Trophoblast cell (in vitro differentiated cells and primary cell): Measurements from ENCODE around the gene PLXNA2.

Experiments used
- DNase-seq, 2 donors: peaks; one replicate each; pipeline ENCODE4 v3.0.0-alpha.2; 2016
- H2AFZ ChIP-seq: 2 replicates; pipeline ENCODE4 v1.6.1; 2013; ENCODE audit warnings: low read length, moderate library complexity, mild to moderate bottlenecking; ENCODE audit not compliant: insufficient read depth, poor library complexity
- H2AK5ac ChIP-seq: 2 replicates; pipeline ENCODE4 v1.6.1; 2013; ENCODE audit warnings: mild to moderate bottlenecking, low read length
- H2BK120ac ChIP-seq: 2 replicates; pipeline ENCODE4 v1.6.1; 2013; ENCODE audit warnings: low read length, mild to moderate bottlenecking, moderate library complexity; ENCODE audit not compliant: insufficient read depth, poor library complexity
- H2BK12ac ChIP-seq: 2 replicates; pipeline ENCODE4 v1.6.1; 2013; ENCODE audit warnings: mild to moderate bottlenecking, low read length, moderate library complexity
- H2BK5ac ChIP-seq: 2 replicates; pipeline ENCODE4 v1.6.1; 2013; ENCODE audit warnings: low read length, low read depth, moderate library complexity, mild to moderate bottlenecking; ENCODE audit not compliant: poor library complexity
- H3K14ac ChIP-seq: 2 replicates; pipeline ENCODE4 v1.6.1; 2013; ENCODE audit warnings: mild to moderate bottlenecking, low read length
- H3K18ac ChIP-seq: 2 replicates; pipeline ENCODE4 v1.6.1; 2013; ENCODE audit warnings: mild to moderate bottlenecking, low read length
- H3K23ac ChIP-seq: 2 replicates; pipeline ENCODE4 v1.6.1; 2013; ENCODE audit warnings: low read length
- H3K27ac ChIP-seq: 2 replicates; pipeline ENCODE4 v1.5.1; 2013; ENCODE audit warnings: low read depth, mild to moderate bottlenecking, inconsistent platforms, low read length, moderate library complexity
- H3K27me3 ChIP-seq: 2 replicates; pipeline ENCODE4 v1.6.1; 2013; ENCODE audit warnings: inconsistent platforms, mild to moderate bottlenecking, low read length, moderate library complexity; ENCODE audit not compliant: insufficient read depth
- H3K36me3 ChIP-seq, 2 experiments: 1 replicate in 1 of 2; 2 replicates in 1 of 2; pipeline ENCODE4 v1.6.1; 2013; ENCODE audit warnings: low read length in 2 of 2, mild to moderate bottlenecking in 2 of 2, moderate library complexity in 1 of 2; ENCODE audit not compliant: insufficient read depth in 2 of 2, control insufficient read depth in 1 of 2
- H3K4ac ChIP-seq: 2 replicates; pipeline ENCODE4 v1.6.1; 2013; ENCODE audit warnings: low read depth, mild to moderate bottlenecking, low read length, moderate library complexity
- H3K4me1 ChIP-seq, 2 experiments: 1 replicate in 1 of 2; 2 replicates in 1 of 2; pipeline ENCODE4 v1.6.1; 2013; ENCODE audit warnings: low read length in 2 of 2, mild to moderate bottlenecking in 2 of 2, moderate library complexity in 1 of 2; ENCODE audit not compliant: insufficient read depth in 2 of 2, control insufficient read depth in 1 of 2
- H3K4me2 ChIP-seq: 2 replicates; pipeline ENCODE4 v1.6.1; 2013; ENCODE audit warnings: inconsistent platforms, mild to moderate bottlenecking, low read length, moderate library complexity
- H3K4me3 ChIP-seq: 2 replicates; pipeline ENCODE4 v1.5.1; 2013; ENCODE audit warnings: mild to moderate bottlenecking, low read depth, low read length, inconsistent platforms
- H3K79me1 ChIP-seq: one replicate; pipeline ENCODE4 v1.6.1; 2013; ENCODE audit warnings: low read length
- H3K79me2 ChIP-seq: 2 replicates; pipeline ENCODE4 v1.6.1; 2013; ENCODE audit warnings: low read length, mild to moderate bottlenecking; ENCODE audit not compliant: control insufficient read depth, insufficient read depth, poor library complexity
- H3K9ac ChIP-seq: 2 replicates; pipeline ENCODE4 v1.6.1; 2013; ENCODE audit warnings: mild to moderate bottlenecking, low read length
- H3K9me3 ChIP-seq: 2 replicates; pipeline ENCODE4 v1.6.1; 2013; ENCODE audit warnings: low read depth, mild to moderate bottlenecking, control low read depth, inconsistent platforms, low read length; ENCODE audit not compliant: insufficient read depth
- H4K12ac ChIP-seq: 2 replicates; pipeline ENCODE4 v1.6.1; 2013; ENCODE audit warnings: low read depth, mild to moderate bottlenecking, low read length, moderate library complexity
- H4K8ac ChIP-seq: 2 replicates; pipeline ENCODE4 v1.6.1; 2013; ENCODE audit warnings: low read depth, mild to moderate bottlenecking, low read length, moderate library complexity
- H4K91ac ChIP-seq: one replicate; pipeline ENCODE4 v1.6.1; 2013; ENCODE audit warnings: low read depth, mild to moderate bottlenecking, low read length, moderate library complexity
- WGBS: extraction: QIAGEN DNeasy Blood & Tissue Kit; methylation state at CpG from one replicate; pipeline ENCODE4 v1.1.7; 2013; ENCODE audit warnings: missing lambda C conversion rate; ENCODE audit not compliant: insufficient read length, insufficient coverage; ENCODE audit errors: extremely low coverage; 5-methylcytosine and 5-hydroxymethylcytosine counted together

The PLXNA2 gene

DNA sequence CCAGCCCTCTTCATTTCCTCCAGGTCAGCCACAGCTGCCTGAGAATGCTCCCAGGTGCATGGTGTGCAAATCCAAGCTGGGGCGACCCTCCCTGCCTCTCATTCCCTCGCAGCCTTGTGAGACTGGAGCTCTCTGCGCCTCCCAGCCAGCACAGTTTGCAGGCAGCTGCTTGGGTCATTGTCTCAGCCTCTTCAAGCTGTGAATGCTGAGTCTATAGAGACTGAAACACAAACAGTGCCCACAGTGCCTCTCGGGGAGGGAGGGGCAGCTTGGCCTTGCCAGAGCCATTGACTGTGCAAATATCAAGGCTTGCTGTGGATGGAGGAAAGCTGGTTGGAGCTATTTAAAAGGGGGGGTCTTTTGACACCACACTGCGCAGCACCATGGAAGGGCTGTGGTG, 10.6 kb downstream of the PLXNA2 start:
- H4K12ac ChIP-seq, result no peak overlapping the region
- H3K4me2 ChIP-seq, result no peak overlapping the region
- H3K4me1 ChIP-seq, result peaks cover 54 to 67% of the 10 kb centered on the region in 2 experiments
- peak overlapping the region; percentile 47 for H3K18ac ChIP-seq
- H2AK5ac ChIP-seq, result peak overlapping the region; percentile 20
- H3K79me1 ChIP-seq, result peaks cover 15% of the 10 kb centered on the region
- H3K27ac ChIP-seq, result no peak overlapping the region
- peak overlapping the region; percentile 33 for H3K14ac ChIP-seq
- H3K9me3 ChIP-seq, result no peaks in the 10 kb centered on the region
- H2BK12ac ChIP-seq, result peak overlapping the region; percentile 12
- no peak overlapping the region for H3K23ac ChIP-seq
- H3K9ac ChIP-seq, result no peak overlapping the region
- H2BK120ac ChIP-seq, result no peak overlapping the region
- H3K4me3 ChIP-seq, result no peak overlapping the region
- peak overlapping the region; percentile 34 for H3K4ac ChIP-seq
- H3K36me3 ChIP-seq, result peaks cover 9 to 13% of the 10 kb centered on the region in 2 experiments
- no peak overlapping the region for H2AFZ ChIP-seq
- no peak overlapping the region for H2BK5ac ChIP-seq
- H3K27me3 ChIP-seq, result no peaks in the 10 kb centered on the region
- no peak for DNase-seq
- H3K79me2 ChIP-seq, result peaks cover 25% of the 10 kb centered on the region
- no peak overlapping the region for H4K8ac ChIP-seq
- no CpG with 5 or more reads among the region's 5 CpGs for WGBS
- peak overlapping the region; percentile 2 for H4K91ac ChIP-seq

DNA sequence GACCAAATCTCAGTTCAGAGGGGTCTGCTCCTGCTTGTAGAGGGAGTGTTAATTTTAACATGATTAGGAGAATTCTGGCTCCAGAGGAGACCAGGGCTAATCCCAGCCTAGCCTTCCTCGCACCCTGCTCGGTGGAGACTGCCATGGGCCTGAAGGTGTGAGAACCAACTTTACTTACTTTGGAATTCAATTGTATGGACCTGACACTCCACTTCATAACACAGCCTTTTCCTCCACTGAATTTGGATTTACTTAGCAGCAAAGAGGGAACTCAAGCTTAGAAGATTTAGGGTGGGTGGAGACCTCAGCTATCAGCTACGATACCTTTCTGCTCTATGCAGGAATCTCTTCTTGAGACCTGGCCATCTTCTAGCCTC, 11.5 kb downstream of the PLXNA2 start:
- no peaks in the 10 kb centered on the region for H3K27me3 ChIP-seq

DNA sequence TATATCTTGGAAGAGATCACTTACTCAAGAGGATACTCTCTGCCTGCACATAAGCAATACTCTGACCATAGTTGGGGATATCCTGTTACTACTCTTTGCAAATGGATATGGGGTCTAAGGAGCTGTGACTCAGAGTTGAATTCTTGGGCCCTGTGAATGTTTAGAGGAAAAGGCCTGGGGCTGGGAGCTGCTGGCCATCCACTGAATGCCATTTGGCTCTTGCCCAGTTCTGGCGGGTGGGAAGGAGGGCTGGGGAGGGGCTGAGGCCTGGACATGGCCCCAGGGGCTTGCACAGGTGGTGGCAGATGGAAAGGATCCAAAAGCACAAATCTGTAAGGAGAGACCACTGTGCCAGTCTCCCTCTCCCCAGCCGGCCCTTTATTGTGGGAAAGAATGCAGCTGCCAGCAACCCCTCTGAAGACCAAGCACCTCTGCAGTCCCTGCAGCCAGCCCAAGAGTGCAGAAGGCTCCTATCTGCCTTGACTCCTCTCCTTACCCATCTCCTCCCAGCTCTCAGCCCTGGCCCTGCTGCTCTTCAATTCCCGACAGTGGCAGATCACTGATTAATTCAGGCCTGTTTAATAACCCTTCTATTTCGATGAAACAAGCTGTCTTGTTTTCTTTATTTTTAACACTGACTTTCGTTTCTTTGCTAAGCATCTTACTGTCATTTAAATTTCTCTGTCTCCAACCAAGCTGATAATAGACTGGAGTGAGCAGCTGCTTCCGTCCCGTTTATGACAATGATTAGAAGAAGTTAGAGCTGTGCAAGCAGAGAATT, 12.1 kb downstream of the PLXNA2 start:
- no peak overlapping the region for H3K4ac ChIP-seq
- peaks cover 29% of the 10 kb centered on the region for H3K79me2 ChIP-seq
- H3K23ac ChIP-seq, result no peak overlapping the region
- no peak for DNase-seq
- peaks cover 12 to 16% of the 10 kb centered on the region in 2 experiments for H3K36me3 ChIP-seq
- H4K8ac ChIP-seq, result peak overlapping the region; percentile 23
- H3K4me2 ChIP-seq, result peak overlapping the region; percentile 38
- no peak overlapping the region for H2AFZ ChIP-seq
- no CpG with 5 or more reads among the region's 7 CpGs for whole genome bisulfite sequencing
- H3K27me3 ChIP-seq, result no peaks in the 10 kb centered on the region
- peaks cover 15% of the 10 kb centered on the region for H3K79me1 ChIP-seq
- H3K14ac ChIP-seq, result no peak overlapping the region
- peak overlapping the region; percentile 12 for H2BK5ac ChIP-seq
- peak overlapping the region; percentile 8 for H4K91ac ChIP-seq
- H2BK120ac ChIP-seq, result no peak overlapping the region
- H3K4me1 ChIP-seq, result peaks cover 58 to 64% of the 10 kb centered on the region in 2 experiments
- no peaks in the 10 kb centered on the region for H3K9me3 ChIP-seq
- no peak overlapping the region for H2BK12ac ChIP-seq
- no peak overlapping the region for H3K9ac ChIP-seq
- H3K4me3 ChIP-seq, result no peak overlapping the region
- no peak overlapping the region for H2AK5ac ChIP-seq
- H4K12ac ChIP-seq, result no peak overlapping the region
- H3K27ac ChIP-seq, result peak overlapping the region; percentile 54
- H3K18ac ChIP-seq, result peak overlapping the region; percentile 37

More for the DNA sequence above, 11.5 kb downstream of the PLXNA2 start:
- Histone ChIP-seq H3K36me3 (peaks cover 12 to 16% of the 10 kb centered on the region in 2 experiments), H3K9me3 (no peaks in the 10 kb centered on the region), H3K4ac (peak overlapping the region; percentile 19), H4K12ac (no peak overlapping the region), H3K4me1 (peaks cover 58 to 69% of the 10 kb centered on the region in 2 experiments), H3K14ac (no peak overlapping the region), H3K9ac (no peak overlapping the region), H4K91ac (peak overlapping the region; percentile 8), H3K79me1 (peaks cover 15% of the 10 kb centered on the region), H2BK120ac (no peak overlapping the region), H4K8ac (no peak overlapping the region), H2BK12ac (no peak overlapping the region), H3K4me3 (no peak overlapping the region), H3K18ac (no peak overlapping the region), H2BK5ac (no peak overlapping the region), H2AK5ac (no peak overlapping the region), H3K79me2 (peaks cover 29% of the 10 kb centered on the region), H2AFZ (no peak overlapping the region), H3K23ac (no peak overlapping the region), H3K27ac (peak overlapping the region; percentile 24), H3K4me2 (no peak overlapping the region)
- WGBS, result no CpG with 5 or more reads among the region's 3 CpGs
- DNase-seq, result no peak

DNA sequence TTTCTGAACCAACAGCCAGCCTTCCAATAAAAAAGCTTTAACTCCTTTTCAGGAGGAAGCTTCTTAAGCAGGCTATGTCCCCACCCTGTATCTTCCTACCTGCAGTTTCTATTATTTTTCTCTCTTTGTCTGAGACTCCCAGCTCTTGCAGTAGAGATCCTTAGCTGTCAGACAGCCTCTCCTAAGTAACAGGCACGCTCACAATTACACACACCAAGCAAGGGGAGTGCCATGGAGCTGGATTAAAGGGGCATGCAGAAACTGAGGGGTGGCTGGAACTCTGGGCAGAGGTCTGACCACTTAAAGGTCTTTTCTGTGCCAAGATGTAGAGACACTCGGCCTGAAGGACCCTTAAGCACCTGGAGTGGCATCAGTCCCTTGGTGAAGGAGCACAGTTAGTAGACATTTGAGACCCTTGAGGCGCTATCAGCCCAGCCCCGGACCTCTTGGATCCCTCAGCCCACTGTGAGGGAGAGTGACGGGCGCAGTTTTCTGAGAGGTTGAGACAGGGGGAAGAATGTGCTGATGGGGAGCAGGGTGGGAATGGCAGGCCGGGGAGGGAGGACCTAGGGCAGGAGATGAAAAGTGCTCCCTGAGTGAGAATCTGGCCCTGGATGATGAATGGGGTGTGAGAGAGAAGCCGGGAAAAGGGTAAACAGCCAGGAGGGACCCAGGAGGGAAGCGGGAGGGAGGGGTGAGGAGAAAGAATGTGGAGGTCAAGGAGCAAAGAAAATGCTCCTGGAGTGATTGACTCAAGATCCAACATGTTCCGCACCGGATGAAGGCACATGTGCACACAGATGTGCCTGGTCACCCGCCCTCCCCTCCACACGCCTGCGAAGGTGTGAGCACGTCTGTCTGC, 13.3 kb downstream of the PLXNA2 start:
- H3K79me1 ChIP-seq, result peaks cover 12% of the 10 kb centered on the region
- peak overlapping the region; percentile 82 for H2BK120ac ChIP-seq
- WGBS, result no CpG with 5 or more reads among the region's 15 CpGs

More for the DNA sequence above, 13.3 kb downstream of the PLXNA2 start:
- Histone ChIP-seq H3K27ac (peak overlapping the region; percentile 58), H3K36me3 (peaks cover 12 to 16% of the 10 kb centered on the region in 2 experiments), H2AFZ (no peak overlapping the region), H3K23ac (no peak overlapping the region), H3K14ac (peak overlapping the region; percentile 75), H3K9ac (no peak overlapping the region), H4K91ac (peak overlapping the region; percentile 60), H3K4ac (peak overlapping the region; percentile 80), H3K18ac (peak overlapping the region; percentile 83), H4K8ac (peak overlapping the region; percentile 72), H2AK5ac (peak overlapping the region; percentile 69), H2BK5ac (peak overlapping the region; percentile 35), H3K79me2 (peaks cover 28% of the 10 kb centered on the region), H3K9me3 (no peaks in the 10 kb centered on the region), H3K4me3 (no peak overlapping the region), H4K12ac (no peak overlapping the region), H3K27me3 (no peaks in the 10 kb centered on the region), H3K4me1 (peaks cover 58 to 64% of the 10 kb centered on the region in 2 experiments), H3K4me2 (peak overlapping the region; percentile 38), H2BK12ac (peak overlapping the region; percentile 79)
- DNase-seq, result no peak
